ENCODE results near the gene DESI2. TPM values are rescaled to one million over a fixed set of nuclear protein-coding genes. Genes with fewer than 3 reads are reported as not detected.

Gene DESI2
- total RNA-seq, 1 experiment from 2014 or later = 53.9 TPM

DNA sequence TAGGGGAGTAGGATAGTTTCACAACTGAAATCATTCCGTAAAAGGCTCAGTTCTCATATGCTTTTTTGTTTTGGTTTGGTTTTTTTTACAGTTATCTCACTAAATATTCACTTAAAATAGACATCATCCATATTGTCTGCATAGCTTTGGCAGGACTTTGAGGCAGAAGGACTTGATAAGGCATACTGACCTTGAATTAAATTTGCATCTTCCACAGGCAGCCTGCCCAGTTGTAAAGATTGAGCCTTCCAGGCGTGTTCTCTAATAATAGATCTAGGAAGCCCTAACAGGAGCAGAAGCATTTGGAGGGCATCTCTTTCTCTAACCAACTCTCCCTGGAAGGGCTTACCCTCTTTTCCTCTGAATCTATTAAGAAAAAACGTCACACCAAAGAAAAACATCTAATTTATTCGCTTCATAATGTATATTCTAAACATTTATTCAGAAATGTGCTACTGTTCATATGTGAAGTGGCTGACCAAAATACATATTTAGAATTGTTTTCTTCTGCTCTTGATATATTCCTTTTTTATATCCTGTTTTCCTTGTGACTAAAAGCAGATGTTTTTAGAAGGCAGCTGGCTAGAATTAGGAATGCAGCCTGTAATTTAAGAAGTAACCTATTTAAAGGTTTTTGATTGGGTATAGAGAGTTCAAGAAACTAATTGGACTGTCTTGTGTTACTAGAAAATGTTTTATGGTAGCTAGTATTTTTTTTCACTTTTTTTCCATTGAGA is 20.2 kb downstream of the DESI2 start:
- TF ChIP-seq POLR2AphosphoS5 (IDR thresholded peaks at IDR 0.05; ENCODE audit: low read depth, low read length) (no peak), REST (IDR thresholded peaks at IDR 0.05; ENCODE audit: insufficient read depth in 1 of 2, low read depth in 2 of 2, low read length in 1 of 2) (no peak), SIN3A (IDR thresholded peaks at IDR 0.05; ENCODE audit: borderline replicate concordance, insufficient read depth, low read depth, low read length) (no peak), TCF7L2 (IDR thresholded peaks at IDR 0.05; ENCODE audit: low read depth, low read length) (no peak), CTCF (IDR thresholded peaks at IDR 0.05) (no peak)
- ChIA-PET CTCF (no interaction called here), POLR2A (no interaction called here)
- intact Hi-C loops (cut with micrococcal nuclease; ENCODE audit: unreplicated experiment) (no loop called here), in situ Hi-C loops (cut with HindIII; ENCODE audit: low pct_unique_long_range_greater_than_20kb, low sequenced_read_pairs) (no loop called here)
- DNase-seq (ENCODE audit: low read depth, low spot score) = no peak
- H3K36me3 ChIP-seq (ENCODE audit: control insufficient read depth, insufficient read depth, low read length) = no peaks in the 10 kb centered on the region
- H3K27ac ChIP-seq (ENCODE audit: low read length) = no peak overlapping the region
- no peak overlapping the region for H3K4me3 ChIP-seq (ENCODE audit: low read depth in 2 of 2, low read length in 2 of 2)
- H3K4me1 ChIP-seq (ENCODE audit: control insufficient read depth, insufficient read depth, low read length) = no peaks in the 10 kb centered on the region
- ATAC-seq = no peak
- BruUV-seq (replicated peaks) = no TSS peak
- no peaks in the 10 kb centered on the region for H3K27me3 ChIP-seq (ENCODE audit: control insufficient read depth, insufficient read depth, low read length)
- no peaks in the 10 kb centered on the region for H3K9me3 ChIP-seq (ENCODE audit: control insufficient read depth, insufficient read depth, low read depth, low read length)

- no peaks in the 10 kb centered on the region for H3K4me1 ChIP-seq (ENCODE audit: control insufficient read depth, insufficient read depth, low read length)
- no peak overlapping the region for H3K4me3 ChIP-seq (ENCODE audit: low read depth in 2 of 2, low read length in 2 of 2)
- intact Hi-C loops (cut with micrococcal nuclease; ENCODE audit: unreplicated experiment) = no loop called here
- TF ChIP-seq CTCF (IDR thresholded peaks at IDR 0.05) (no peak), SIN3A (IDR thresholded peaks at IDR 0.05; ENCODE audit: borderline replicate concordance, insufficient read depth, low read depth, low read length) (no peak), REST (IDR thresholded peaks at IDR 0.05; ENCODE audit: insufficient read depth in 1 of 2, low read depth in 2 of 2, low read length in 1 of 2) (no peak), TCF7L2 (IDR thresholded peaks at IDR 0.05; ENCODE audit: low read depth, low read length) (no peak), POLR2AphosphoS5 (IDR thresholded peaks at IDR 0.05; ENCODE audit: low read depth, low read length) (no peak)
- H3K9me3 ChIP-seq (ENCODE audit: control insufficient read depth, insufficient read depth, low read depth, low read length) = no peaks in the 10 kb centered on the region
- H3K27ac ChIP-seq (ENCODE audit: low read length) = no peak overlapping the region
- ChIA-PET POLR2A (interaction anchor here (0.6 kb wide), 1 partner anchor 38 kb away, joined by 19 read pairs; no protein-coding TSS in a partner anchor), CTCF (no interaction called here)
- in situ Hi-C loops (cut with HindIII; ENCODE audit: low pct_unique_long_range_greater_than_20kb, low sequenced_read_pairs) = no loop called here
- ATAC-seq (no peak), DNase-seq (ENCODE audit: low read depth, low spot score) (no peak)
- H3K27me3 ChIP-seq (ENCODE audit: control insufficient read depth, insufficient read depth, low read length) = no peaks in the 10 kb centered on the region
- H3K36me3 ChIP-seq (ENCODE audit: control insufficient read depth, insufficient read depth, low read length) = no peaks in the 10 kb centered on the region
- BruUV-seq (replicated peaks) = no TSS peak
Measured at GRCh38 chr1:244674446-244674845, 21.5 kb downstream of the DESI2 start.

All from Panc1 (cell line).